KMS-11 (cell line): ENCODE results near the gene OTOP2.
"Not testable (repeated sequence)": the region's sequence is repeated elsewhere in the genome, so short reads cannot be mapped to it uniquely, and the experiment has no call there.

Experiments used
- H2AFZ ChIP-seq: fragments of 200-600 bp; sonication (generic); 2 replicates; pipeline ENCODE4 v1.6.1; 2016; ENCODE audit warnings: antibody characterized with exemption, mixed run types, low read depth
- H3K27ac ChIP-seq: fragments of 200-600 bp; sonication (generic); 2 replicates; pipeline ENCODE4 v1.6.1; 2016; ENCODE audit warnings: mild to moderate bottlenecking, mixed run types
- H3K27me3 ChIP-seq: fragments of 200-600 bp; sonication (generic); 2 replicates; pipeline ENCODE4 v1.6.1; 2017; ENCODE audit warnings: mild to moderate bottlenecking, low read depth, mixed run types, moderate library complexity; ENCODE audit not compliant: insufficient read depth
- H3K36me3 ChIP-seq: fragments of 200-600 bp; sonication (generic); 2 replicates; pipeline ENCODE4 v1.6.1; 2017; ENCODE audit warnings: mild to moderate bottlenecking, mixed run types; ENCODE audit not compliant: insufficient read depth
- H3K4me1 ChIP-seq: fragments of 200-600 bp; sonication (generic); 2 replicates; pipeline ENCODE4 v1.6.1; 2016; ENCODE audit warnings: mild to moderate bottlenecking, low read depth, mixed run types; ENCODE audit not compliant: poor library complexity, severe bottlenecking
- H3K4me2 ChIP-seq: fragments of 200-600 bp; sonication (generic); 2 replicates; pipeline ENCODE4 v1.7.0; 2016; ENCODE audit warnings: mild to moderate bottlenecking, mixed run types
- H3K4me3 ChIP-seq: fragments of 200-600 bp; sonication (generic); IDR thresholded peaks from 2 replicates; pipeline ENCODE4 v1.6.1; 2017; ENCODE audit warnings: low read depth, low read length, mixed read lengths; ENCODE audit not compliant: insufficient read depth
- H3K79me2 ChIP-seq: fragments of 200-600 bp; sonication (generic); 2 replicates; pipeline ENCODE4 v1.6.1; 2016; ENCODE audit warnings: low read depth, mixed run types; ENCODE audit not compliant: insufficient read depth
- H3K9ac ChIP-seq: fragments of 200-600 bp; sonication (generic); 2 replicates; pipeline ENCODE4 v1.6.1; 2016; ENCODE audit warnings: mild to moderate bottlenecking, mixed run types
- H4K20me1 ChIP-seq: fragments of 200-600 bp; sonication (generic); 2 replicates; pipeline ENCODE4 v1.6.1; 2016; ENCODE audit warnings: mild to moderate bottlenecking, mixed run types; ENCODE audit not compliant: insufficient read depth
- TF ChIP-seq, protein P1 (sequence below): fragments of 200-600 bp; sonication (generic); conservative IDR thresholded peaks from 2 replicates; pipeline ENCODE4 v1.6.1; 2017; ENCODE audit warnings: low read depth, mild to moderate bottlenecking, antibody characterized with exemption, low read length, moderate library complexity, mixed read lengths

The OTOP2 gene

DNA sequence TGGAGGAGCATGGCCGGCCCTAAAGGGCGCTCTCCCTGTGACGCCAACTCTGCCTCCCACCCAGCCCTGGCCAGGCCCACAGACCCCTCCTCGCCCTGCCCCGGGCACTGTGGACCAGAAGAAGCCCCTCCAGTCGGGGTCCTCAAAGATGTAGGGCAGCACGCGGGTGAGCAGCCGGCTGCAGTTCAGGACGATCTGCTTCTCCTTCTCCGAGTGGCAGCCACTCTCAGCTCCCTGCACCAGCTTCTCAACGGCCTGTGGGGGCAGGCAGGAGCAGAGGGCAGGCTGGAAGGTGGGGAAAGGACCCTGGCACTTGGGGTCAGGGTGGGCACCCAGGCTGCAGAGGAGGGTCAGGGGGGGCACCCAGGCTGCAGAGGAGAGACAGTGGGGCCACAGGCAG, 39.6 kb downstream of the OTOP2 start:
- Histone ChIP-seq H3K9ac (no peak overlapping the region), H2AFZ (no peak overlapping the region), H3K4me3 (no peak overlapping the region), H3K36me3 (no peaks in the 10 kb centered on the region), H3K27ac (no peak overlapping the region), H3K79me2 (no peaks in the 10 kb centered on the region), H3K4me2 (no peak overlapping the region), H4K20me1 (no peaks in the 10 kb centered on the region), H3K4me1 (peaks cover 15% of the 10 kb centered on the region), H3K27me3 (no peaks in the 10 kb centered on the region; the same call in 1 of the 2 replicates)
- TF ChIP-seq, protein P1, sequence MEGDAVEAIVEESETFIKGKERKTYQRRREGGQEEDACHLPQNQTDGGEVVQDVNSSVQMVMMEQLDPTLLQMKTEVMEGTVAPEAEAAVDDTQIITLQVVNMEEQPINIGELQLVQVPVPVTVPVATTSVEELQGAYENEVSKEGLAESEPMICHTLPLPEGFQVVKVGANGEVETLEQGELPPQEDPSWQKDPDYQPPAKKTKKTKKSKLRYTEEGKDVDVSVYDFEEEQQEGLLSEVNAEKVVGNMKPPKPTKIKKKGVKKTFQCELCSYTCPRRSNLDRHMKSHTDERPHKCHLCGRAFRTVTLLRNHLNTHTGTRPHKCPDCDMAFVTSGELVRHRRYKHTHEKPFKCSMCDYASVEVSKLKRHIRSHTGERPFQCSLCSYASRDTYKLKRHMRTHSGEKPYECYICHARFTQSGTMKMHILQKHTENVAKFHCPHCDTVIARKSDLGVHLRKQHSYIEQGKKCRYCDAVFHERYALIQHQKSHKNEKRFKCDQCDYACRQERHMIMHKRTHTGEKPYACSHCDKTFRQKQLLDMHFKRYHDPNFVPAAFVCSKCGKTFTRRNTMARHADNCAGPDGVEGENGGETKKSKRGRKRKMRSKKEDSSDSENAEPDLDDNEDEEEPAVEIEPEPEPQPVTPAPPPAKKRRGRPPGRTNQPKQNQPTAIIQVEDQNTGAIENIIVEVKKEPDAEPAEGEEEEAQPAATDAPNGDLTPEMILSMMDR = no peak

DNA sequence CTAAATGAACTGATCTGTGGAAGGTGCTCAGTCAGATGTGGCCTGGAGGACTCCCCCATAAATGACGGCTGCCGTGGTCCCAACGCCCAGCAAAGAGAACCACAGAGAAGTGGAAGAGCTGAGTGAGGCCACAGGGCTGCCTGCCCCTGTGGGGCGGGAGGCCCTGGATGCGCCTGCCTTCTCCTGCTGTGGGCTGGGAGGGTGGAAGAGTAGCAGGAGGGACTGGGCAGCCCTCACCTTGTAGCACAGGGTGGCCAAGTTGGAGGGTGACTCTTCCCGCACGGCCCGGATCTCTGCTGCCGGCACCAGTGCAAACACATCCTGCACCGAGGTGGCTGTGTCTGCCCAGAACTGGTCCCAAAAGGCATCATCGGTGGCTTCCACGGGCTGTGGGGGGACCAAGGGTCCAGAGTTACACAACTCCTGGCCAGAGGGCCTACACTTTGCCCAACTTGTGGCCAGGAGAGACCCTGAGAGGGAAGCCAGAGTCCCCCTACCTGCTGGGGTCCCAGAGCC, 40.2 kb downstream of the OTOP2 start:
- TF ChIP-seq, protein P1 = no peak
- H4K20me1 ChIP-seq = no peaks in the 10 kb centered on the region

DNA sequence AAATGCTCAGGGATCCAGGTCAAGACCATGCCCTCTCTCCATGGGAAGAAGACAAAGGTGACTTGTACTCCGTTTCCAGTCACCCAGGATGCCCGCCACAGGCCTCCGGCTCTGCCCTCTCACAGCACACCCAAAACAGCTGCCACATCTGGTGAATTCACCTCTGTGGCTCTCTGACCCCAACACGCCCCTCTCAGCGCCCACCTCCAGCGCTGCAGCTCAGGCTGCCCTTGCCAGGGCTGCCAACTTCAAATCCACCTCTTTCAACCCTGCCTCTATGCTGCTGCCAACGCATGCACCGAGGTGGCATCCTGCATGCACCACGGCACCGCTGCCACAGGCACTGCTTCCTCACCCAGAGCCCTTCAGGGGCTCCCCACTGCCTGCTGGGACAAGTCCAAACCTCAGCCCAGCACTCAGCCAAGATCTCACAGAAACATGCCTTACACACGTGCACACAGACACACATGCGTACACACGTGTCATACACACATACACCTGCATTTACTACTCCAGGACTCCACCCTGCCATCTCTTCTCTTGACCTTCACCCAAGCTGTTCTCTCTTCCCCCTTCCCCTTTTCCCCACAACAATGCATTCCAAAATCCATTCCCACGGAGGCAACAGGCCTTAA, 41.0 kb downstream of the OTOP2 start:
- H3K27me3 ChIP-seq = no peaks in the 10 kb centered on the region; the same call in 1 of the 2 replicates
- no peak overlapping the region for H2AFZ ChIP-seq
- TF ChIP-seq, protein P1 = no peak
- H3K4me1 ChIP-seq = peaks cover 15% of the 10 kb centered on the region
- no peaks in the 10 kb centered on the region for H3K79me2 ChIP-seq
- no peaks in the 10 kb centered on the region for H4K20me1 ChIP-seq
- no peak overlapping the region for H3K4me2 ChIP-seq
- H3K27ac ChIP-seq = no peak overlapping the region
- no peak overlapping the region for H3K4me3 ChIP-seq
- no peaks in the 10 kb centered on the region for H3K36me3 ChIP-seq
- H3K9ac ChIP-seq = no peak overlapping the region

More for the DNA sequence above, 40.2 kb downstream of the OTOP2 start:
- no peaks in the 10 kb centered on the region for H3K36me3 ChIP-seq
- H2AFZ ChIP-seq = no peak overlapping the region
- no peak overlapping the region for H3K9ac ChIP-seq
- no peak overlapping the region for H3K4me2 ChIP-seq
- no peak overlapping the region for H3K27ac ChIP-seq
- H3K4me3 ChIP-seq = no peak overlapping the region
- no peaks in the 10 kb centered on the region for H3K79me2 ChIP-seq
- no peaks in the 10 kb centered on the region; the same call in 1 of the 2 replicates for H3K27me3 ChIP-seq
- peaks cover 15% of the 10 kb centered on the region for H3K4me1 ChIP-seq

DNA sequence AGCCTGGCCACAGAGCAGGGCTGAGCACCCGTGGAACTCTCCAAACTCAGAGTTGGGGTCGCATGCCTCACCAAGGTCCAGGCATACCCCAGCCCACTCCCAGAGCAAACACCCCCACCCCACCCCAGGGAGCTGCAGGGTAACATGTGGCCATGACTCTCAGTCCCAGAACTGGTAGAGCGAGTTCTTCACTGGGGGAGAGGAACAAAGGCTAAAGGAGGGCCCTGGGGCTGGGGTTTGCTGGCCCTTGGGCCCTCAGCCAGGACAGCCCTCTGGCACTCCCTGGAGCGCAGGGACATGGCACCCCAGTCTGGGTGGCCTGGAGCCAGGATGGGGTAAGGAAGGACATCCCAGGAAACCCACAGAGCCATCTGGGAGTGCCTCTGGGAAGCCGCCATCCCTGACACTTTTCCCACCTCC, 44.3 kb downstream of the OTOP2 start:
- no peak overlapping the region for H3K4me3 ChIP-seq
- H4K20me1 ChIP-seq = no peaks in the 10 kb centered on the region
- H3K4me1 ChIP-seq = peaks cover 3% of the 10 kb centered on the region
- H3K79me2 ChIP-seq = no peaks in the 10 kb centered on the region
- H2AFZ ChIP-seq = no peak overlapping the region
- peaks cover 11% of the 10 kb centered on the region; the same call in 1 of the 2 replicates for H3K27me3 ChIP-seq
- H3K36me3 ChIP-seq = no peaks in the 10 kb centered on the region
- H3K4me2 ChIP-seq = no peak overlapping the region
- TF ChIP-seq, protein P1 = no peak
- H3K9ac ChIP-seq = no peak overlapping the region
- no peak overlapping the region for H3K27ac ChIP-seq

DNA sequence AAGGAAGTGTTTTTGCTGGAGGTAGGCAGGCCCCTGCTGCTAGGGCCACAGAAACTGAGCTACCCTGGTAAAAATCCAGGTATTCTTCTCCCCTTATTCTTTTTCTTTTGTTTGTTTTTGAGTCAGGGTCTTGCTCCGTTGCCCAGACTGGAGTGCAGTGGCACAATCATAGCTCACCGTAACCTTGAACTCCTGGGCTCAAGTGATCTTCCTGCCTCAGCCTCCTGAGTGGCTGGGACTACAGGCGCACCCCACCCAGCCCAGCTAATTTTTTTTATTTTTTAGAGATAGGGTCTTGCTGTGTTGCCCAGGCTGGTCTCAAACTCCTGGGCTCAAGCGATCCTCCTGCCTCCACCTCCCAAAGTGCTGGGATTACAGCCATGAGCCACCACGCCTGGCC, 45.4 kb downstream of the OTOP2 start:
- H3K79me2 ChIP-seq, H3K9ac ChIP-seq, H4K20me1 ChIP-seq, H3K4me2 ChIP-seq, H3K27ac ChIP-seq, H3K4me1 ChIP-seq, H2AFZ ChIP-seq, H3K4me3 ChIP-seq, H3K36me3 ChIP-seq: not testable (repeated sequence)
- H3K27me3 ChIP-seq = peaks cover 21% of the 10 kb centered on the region
